ENCODE data around the gene EFCAB14.

EFCAB14 gene

GRCh38 chr1:46721686-46722205 lies 2.8 kb upstream of the EFCAB14 start:
- H3K27ac ChIP-seq, result 0 out of 2 replicates have a peak overlapping the region, but pooled peaks have one; percentile 2
- TF ChIP-seq ZFX (IDR thresholded peaks at IDR 0.05), result no peak
- no peak for TF ChIP-seq CTCF (conservative IDR thresholded peaks at IDR 0.05)

- 0 out of 2 replicates have a peak overlapping the region, but pooled peaks have one; percentile 2 for H3K27ac ChIP-seq
- TF ChIP-seq CTCF (conservative IDR thresholded peaks at IDR 0.05) (no peak), ZFX (IDR thresholded peaks at IDR 0.05) (no peak)
Measured at GRCh38 chr1:46721204-46721603, 2.3 kb upstream of the EFCAB14 start.

GRCh38 chr1:46720319-46720718 lies 1.4 kb upstream of the EFCAB14 start:
- peak overlapping the region; percentile 82 for H3K27ac ChIP-seq

- peak overlapping the region; percentile 82 for H3K27ac ChIP-seq
- TF ChIP-seq CTCF (conservative IDR thresholded peaks at IDR 0.05) (no peak), ZFX (IDR thresholded peaks at IDR 0.05) (no peak)
Measured at GRCh38 chr1:46719689-46720088, 775 bp upstream of the EFCAB14 start.

- H3K27ac ChIP-seq, result peak overlapping the region; percentile 82
- TF ChIP-seq CTCF (conservative IDR thresholded peaks at IDR 0.05), result no peak
- TF ChIP-seq ZFX (IDR thresholded peaks at IDR 0.05), result no peak
Measured at GRCh38 chr1:46718340-46718726, 581 bp downstream of the EFCAB14 start.

GRCh38 chr1:46717654-46718053 lies 1.3 kb downstream of the EFCAB14 start:
- peak overlapping the region; percentile 82; the same call in 1 of the 2 replicates for H3K27ac ChIP-seq

GRCh38 chr1:46714976-46715375 lies 3.9 kb downstream of the EFCAB14 start:
- H3K27ac ChIP-seq, result no peak overlapping the region
- TF ChIP-seq CTCF (conservative IDR thresholded peaks at IDR 0.05) (no peak), ZFX (IDR thresholded peaks at IDR 0.05) (no peak)

More at GRCh38 chr1:46717654-46718053, 1.3 kb downstream of the EFCAB14 start:
- TF ChIP-seq ZFX (IDR thresholded peaks at IDR 0.05) (no peak), CTCF (conservative IDR thresholded peaks at IDR 0.05) (no peak)

- no peak overlapping the region for H3K27ac ChIP-seq
Measured at GRCh38 chr1:46708121-46708520, 10.8 kb downstream of the EFCAB14 start.

More at GRCh38 chr1:46708121-46708520, 10.8 kb downstream of the EFCAB14 start:
- TF ChIP-seq ZFX (IDR thresholded peaks at IDR 0.05) (no peak), CTCF (conservative IDR thresholded peaks at IDR 0.05) (no peak)
